SH-SY5Y (cell line): ENCODE data around the gene RBM15.

Source experiments
- GATA2 ChIP-seq: IDR thresholded peaks from 2 replicates; pipeline ENCODE4 v1.6.1; 2011; ENCODE audit warnings: mild to moderate bottlenecking, low read depth, low read length
- GATA3 ChIP-seq: IDR thresholded peaks from 2 replicates; pipeline ENCODE4 v1.6.1; 2011; ENCODE audit warnings: low read depth, mild to moderate bottlenecking, low read length, moderate library complexity

GRCh38 chr1:110324667-110325066 lies 14.5 kb upstream of the RBM15 start:
- no peak for TF ChIP-seq GATA2
- no peak for TF ChIP-seq GATA3
